ENCODE results near the gene SF1.

SF1 gene

DNA sequence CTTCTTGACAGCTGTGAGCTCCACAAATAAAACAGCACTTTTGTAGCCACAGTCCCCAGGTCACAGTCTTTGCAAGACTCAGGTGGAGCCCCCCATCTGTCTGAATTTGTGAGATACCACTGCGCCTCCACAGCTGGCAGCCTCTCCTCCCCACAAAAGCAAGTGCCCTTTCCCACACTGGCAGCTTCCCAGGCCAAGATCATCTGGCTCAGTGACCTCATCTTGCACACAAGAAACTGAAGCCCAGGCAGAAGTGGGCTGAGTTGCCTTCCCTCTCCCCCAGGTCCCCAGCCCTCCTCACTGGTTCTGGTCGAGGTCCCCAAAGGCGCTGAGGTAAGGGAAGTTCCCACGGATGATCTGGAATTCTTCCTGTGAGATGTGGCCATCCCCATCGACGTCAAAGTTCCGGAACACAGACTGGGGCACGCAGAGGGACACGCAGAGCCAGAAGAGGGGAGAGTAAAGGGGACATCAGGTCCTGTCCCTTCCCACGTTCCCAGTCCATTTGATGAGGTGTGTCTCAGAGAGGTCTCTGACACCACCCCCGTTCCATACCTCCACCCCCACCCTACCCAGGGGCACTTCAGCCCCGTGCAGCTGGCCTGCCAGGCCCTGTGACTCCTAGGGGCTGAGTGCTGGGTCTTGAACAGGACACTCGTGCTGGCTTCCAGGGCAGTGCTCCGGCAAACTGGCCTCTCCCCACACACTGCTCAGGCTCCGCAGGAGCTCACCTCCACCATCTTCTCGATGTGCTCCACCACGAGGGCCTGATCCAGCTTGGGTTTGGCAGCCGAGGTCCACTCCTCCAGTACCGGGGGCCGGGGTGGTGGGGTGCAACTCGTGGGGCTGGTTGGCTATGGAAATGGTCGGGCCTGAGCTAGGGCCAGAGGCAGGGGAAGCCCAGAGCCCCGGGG, 43.3 kb downstream of the SF1 start:
- H3K4me2 ChIP-seq (ENCODE audit: low read length, poor library complexity, severe bottlenecking) = no peak overlapping the region
- H2AK5ac ChIP-seq (ENCODE audit: low read length, severe bottlenecking) = no peak overlapping the region
- H3K4ac ChIP-seq (ENCODE audit: low read depth in 1 of 2, low read length in 2 of 2) = no peak overlapping the region
- WGBS = 82% methylated on average over 22 of the region's 23 CpGs
- H2AFZ ChIP-seq (ENCODE audit: low read depth, low read length) = no peak overlapping the region
- H3K9me3 ChIP-seq (ENCODE audit: control insufficient read depth, low read length) = no peaks in the 10 kb centered on the region
- no peak overlapping the region for H4K8ac ChIP-seq (ENCODE audit: low read length)
- peaks cover 46 to 56% of the 10 kb centered on the region in 2 experiments for H3K27me3 ChIP-seq (ENCODE audit: control insufficient read depth in 1 of 2, insufficient read depth in 1 of 2, low read length in 2 of 2)
- no peak overlapping the region for H2BK5ac ChIP-seq (ENCODE audit: low read depth, low read length, poor library complexity, severe bottlenecking)
- DNase-seq = no peak
- no peak overlapping the region for H3K23ac ChIP-seq (ENCODE audit: low read length in 2 of 2)
- H3K9ac ChIP-seq (ENCODE audit: low read length) = no peak overlapping the region
- H2BK120ac ChIP-seq (ENCODE audit: low read depth, low read length) = no peak overlapping the region
- H3K79me1 ChIP-seq (replicated peaks; ENCODE audit: low read length, poor library complexity, severe bottlenecking) = no peaks in the 10 kb centered on the region
- no peaks in the 10 kb centered on the region for H3K36me3 ChIP-seq (ENCODE audit: control insufficient read depth in 1 of 2, insufficient read depth in 2 of 2, low read depth in 1 of 2, low read length in 2 of 2)
- no peak overlapping the region for H2BK15ac ChIP-seq (ENCODE audit: low read depth, poor library complexity, severe bottlenecking)
- no peak overlapping the region for H3K18ac ChIP-seq (ENCODE audit: low read depth in 1 of 2, low read length in 2 of 2)
- peaks cover 2% of the 10 kb centered on the region for H3K4me1 ChIP-seq (ENCODE audit: control insufficient read depth, insufficient read depth, low read depth, low read length)
- H4K91ac ChIP-seq (ENCODE audit: low read length) = no peak overlapping the region
- no peak overlapping the region for H3K27ac ChIP-seq (ENCODE audit: low read length, poor library complexity, severe bottlenecking)
- no peak overlapping the region for H3K14ac ChIP-seq (ENCODE audit: low read length in 2 of 2)
- no peak overlapping the region for H3K4me3 ChIP-seq (ENCODE audit: insufficient read depth in 1 of 2, low read depth in 1 of 2, low read length in 2 of 2)
- no peak overlapping the region for H2BK12ac ChIP-seq (ENCODE audit: low read length in 2 of 2)

DNA sequence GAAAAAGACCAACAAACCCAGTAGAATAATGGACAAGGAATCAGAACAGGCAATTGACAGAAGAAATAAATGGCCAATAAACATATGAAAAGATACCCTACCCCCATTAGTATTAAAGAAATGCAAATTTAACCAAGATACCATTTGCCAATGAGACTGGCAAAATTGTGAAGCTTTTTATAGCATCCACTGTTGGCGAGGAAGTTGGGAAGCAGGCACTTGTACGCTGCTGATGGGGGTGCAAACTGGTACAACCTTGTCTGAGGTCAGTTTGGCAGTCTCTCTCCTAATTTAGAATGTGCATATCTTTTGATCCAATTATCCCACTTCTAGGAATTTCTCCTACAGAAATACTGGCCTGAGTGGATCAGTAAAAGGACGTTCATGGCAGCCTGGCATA, 46.7 kb downstream of the SF1 start:
- 88% methylated on average over 3 of the region's 3 CpGs for WGBS
- no peak overlapping the region for H4K91ac ChIP-seq (ENCODE audit: low read length)
- H2AFZ ChIP-seq (ENCODE audit: low read depth, low read length) = no peak overlapping the region
- no peak overlapping the region for H3K27ac ChIP-seq (ENCODE audit: low read length, poor library complexity, severe bottlenecking)
- no peak for DNase-seq
- no peak overlapping the region for H2BK12ac ChIP-seq (ENCODE audit: low read length in 2 of 2)
- no peak overlapping the region for H3K14ac ChIP-seq (ENCODE audit: low read length in 2 of 2)
- H3K9me3 ChIP-seq (ENCODE audit: control insufficient read depth, low read length) = no peaks in the 10 kb centered on the region
- H2BK120ac ChIP-seq (ENCODE audit: low read depth, low read length) = no peak overlapping the region
- peaks cover 2% of the 10 kb centered on the region for H3K4me1 ChIP-seq (ENCODE audit: control insufficient read depth, insufficient read depth, low read depth, low read length)
- no peak overlapping the region for H3K23ac ChIP-seq (ENCODE audit: low read length in 2 of 2)
- H3K4me3 ChIP-seq (ENCODE audit: insufficient read depth in 1 of 2, low read depth in 1 of 2, low read length in 2 of 2) = no peak overlapping the region
- no peak overlapping the region for H3K4ac ChIP-seq (ENCODE audit: low read depth in 1 of 2, low read length in 2 of 2)
- H3K18ac ChIP-seq (ENCODE audit: low read depth in 1 of 2, low read length in 2 of 2) = no peak overlapping the region
- H3K4me2 ChIP-seq (ENCODE audit: low read length, poor library complexity, severe bottlenecking) = no peak overlapping the region
- H2BK5ac ChIP-seq (ENCODE audit: low read depth, low read length, poor library complexity, severe bottlenecking) = no peak overlapping the region
- no peak overlapping the region for H4K8ac ChIP-seq (ENCODE audit: low read length)
- H3K27me3 ChIP-seq (ENCODE audit: control insufficient read depth in 1 of 2, insufficient read depth in 1 of 2, low read length in 2 of 2) = peaks cover 46 to 64% of the 10 kb centered on the region in 2 experiments
- H2AK5ac ChIP-seq (ENCODE audit: low read length, severe bottlenecking) = no peak overlapping the region
- no peak overlapping the region for H2BK15ac ChIP-seq (ENCODE audit: low read depth, poor library complexity, severe bottlenecking)
- H3K36me3 ChIP-seq (ENCODE audit: control insufficient read depth in 1 of 2, insufficient read depth in 2 of 2, low read depth in 1 of 2, low read length in 2 of 2) = no peaks in the 10 kb centered on the region
- no peak overlapping the region for H3K9ac ChIP-seq (ENCODE audit: low read length)
- H3K79me1 ChIP-seq (replicated peaks; ENCODE audit: low read length, poor library complexity, severe bottlenecking) = no peaks in the 10 kb centered on the region

DNA sequence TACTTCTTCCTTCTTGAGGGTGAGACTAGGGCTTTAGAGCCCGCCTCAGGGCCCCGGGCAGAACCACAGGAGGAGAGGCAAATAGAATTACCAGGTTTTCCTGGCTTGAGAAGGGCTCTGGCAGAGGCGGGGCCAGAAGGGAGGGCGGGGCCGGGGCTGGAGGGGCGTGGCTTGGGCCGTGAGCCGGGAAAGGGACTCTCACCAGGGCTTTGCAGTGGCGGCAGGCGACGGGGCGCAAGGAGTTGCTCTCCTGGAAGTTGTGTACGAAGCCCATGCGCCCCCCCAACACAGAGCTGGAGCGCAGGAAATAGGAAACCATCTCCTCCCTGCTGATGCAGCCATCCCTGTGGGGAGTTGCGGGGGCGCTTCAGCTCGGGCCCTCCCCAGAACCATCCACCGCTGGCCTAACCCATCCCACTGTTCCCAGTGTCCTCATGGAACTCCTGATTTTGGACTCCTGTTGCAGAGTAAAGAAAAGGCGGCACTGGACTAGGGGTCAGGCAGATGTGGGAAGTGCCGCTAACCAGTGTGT, 48.4 kb downstream of the SF1 start:
- Histone ChIP-seq H3K4me1 (ENCODE audit: control insufficient read depth, insufficient read depth, low read depth, low read length) (peaks cover 5% of the 10 kb centered on the region), H3K36me3 (ENCODE audit: control insufficient read depth in 1 of 2, insufficient read depth in 2 of 2, low read depth in 1 of 2, low read length in 2 of 2) (no peaks in the 10 kb centered on the region), H2BK15ac (ENCODE audit: low read depth, poor library complexity, severe bottlenecking) (no peak overlapping the region), H3K27me3 (ENCODE audit: control insufficient read depth in 1 of 2, insufficient read depth in 1 of 2, low read length in 2 of 2) (peaks cover 39 to 53% of the 10 kb centered on the region in 2 experiments), H3K79me1 (replicated peaks; ENCODE audit: low read length, poor library complexity, severe bottlenecking) (no peaks in the 10 kb centered on the region), H2AK5ac (ENCODE audit: low read length, severe bottlenecking) (no peak overlapping the region), H3K27ac (ENCODE audit: low read length, poor library complexity, severe bottlenecking) (no peak overlapping the region), H4K91ac (ENCODE audit: low read length) (no peak overlapping the region), H3K4ac (ENCODE audit: low read depth in 1 of 2, low read length in 2 of 2) (no peak overlapping the region), H3K4me3 (ENCODE audit: insufficient read depth in 1 of 2, low read depth in 1 of 2, low read length in 2 of 2) (no peak overlapping the region), H2BK120ac (ENCODE audit: low read depth, low read length) (no peak overlapping the region), H2AFZ (ENCODE audit: low read depth, low read length) (no peak overlapping the region), H3K4me2 (ENCODE audit: low read length, poor library complexity, severe bottlenecking) (peak overlapping the region; percentile 40), H3K9ac (ENCODE audit: low read length) (no peak overlapping the region), H3K14ac (ENCODE audit: low read length in 2 of 2) (no peak overlapping the region), H2BK12ac (ENCODE audit: low read length in 2 of 2) (no peak overlapping the region), H3K9me3 (ENCODE audit: control insufficient read depth, low read length) (no peaks in the 10 kb centered on the region), H3K18ac (ENCODE audit: low read depth in 1 of 2, low read length in 2 of 2) (no peak overlapping the region), H2BK5ac (ENCODE audit: low read depth, low read length, poor library complexity, severe bottlenecking) (no peak overlapping the region), H4K8ac (ENCODE audit: low read length) (peak overlapping the region; percentile 79), H3K23ac (ENCODE audit: low read length in 2 of 2) (no peak overlapping the region)
- DNase-seq = peak; percentile 18
- 21% methylated on average over 20 of the region's 21 CpGs for WGBS

DNA sequence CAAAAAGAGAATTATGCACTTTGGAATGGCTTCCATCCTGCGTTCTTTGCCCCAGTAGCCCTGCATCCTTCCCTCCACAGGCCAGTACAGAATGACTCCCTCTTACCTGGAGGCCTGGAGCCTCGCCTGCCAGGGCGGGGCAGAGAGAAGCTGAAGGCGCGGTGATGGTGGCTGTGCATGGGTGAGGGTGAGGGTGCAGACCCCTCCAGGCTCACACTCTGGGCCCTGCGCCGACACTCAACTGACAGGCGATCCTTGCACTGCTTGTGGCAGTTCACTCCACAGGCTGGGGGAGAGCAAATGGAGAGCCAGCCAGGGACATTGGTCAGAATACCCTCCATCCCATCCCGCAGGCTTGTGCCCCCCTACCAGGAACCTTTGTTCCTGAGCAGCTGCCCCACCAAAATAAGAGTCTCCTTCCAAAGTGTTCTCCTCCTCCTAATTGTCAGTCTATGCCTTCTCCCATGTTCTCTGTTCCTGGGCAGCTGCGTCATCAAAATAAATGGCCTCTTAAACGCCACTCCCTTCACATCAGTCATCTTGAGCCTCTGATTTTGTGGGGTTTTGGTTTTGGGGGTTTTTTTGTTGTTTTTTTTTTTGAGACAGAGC, 49.5 kb downstream of the SF1 start:
- 90% methylated on average over 9 of the region's 11 CpGs for WGBS
- no peak overlapping the region for H2AK5ac ChIP-seq (ENCODE audit: low read length, severe bottlenecking)
- no peak overlapping the region for H2AFZ ChIP-seq (ENCODE audit: low read depth, low read length)
- H3K9me3 ChIP-seq (ENCODE audit: control insufficient read depth, low read length) = no peaks in the 10 kb centered on the region
- H2BK12ac ChIP-seq (ENCODE audit: low read length in 2 of 2) = no peak overlapping the region
- no peak overlapping the region for H3K18ac ChIP-seq (ENCODE audit: low read depth in 1 of 2, low read length in 2 of 2)
- peaks cover 4% of the 10 kb centered on the region for H3K4me1 ChIP-seq (ENCODE audit: control insufficient read depth, insufficient read depth, low read depth, low read length)
- H3K4ac ChIP-seq (ENCODE audit: low read depth in 1 of 2, low read length in 2 of 2) = no peak overlapping the region
- no peak overlapping the region for H4K91ac ChIP-seq (ENCODE audit: low read length)
- no peak overlapping the region for H3K23ac ChIP-seq (ENCODE audit: low read length in 2 of 2)
- no peak overlapping the region for H3K9ac ChIP-seq (ENCODE audit: low read length)
- peaks cover 46 to 57% of the 10 kb centered on the region in 2 experiments for H3K27me3 ChIP-seq (ENCODE audit: control insufficient read depth in 1 of 2, insufficient read depth in 1 of 2, low read length in 2 of 2)
- no peak for DNase-seq
- no peaks in the 10 kb centered on the region for H3K79me1 ChIP-seq (replicated peaks; ENCODE audit: low read length, poor library complexity, severe bottlenecking)
- no peak overlapping the region for H2BK120ac ChIP-seq (ENCODE audit: low read depth, low read length)
- no peaks in the 10 kb centered on the region for H3K36me3 ChIP-seq (ENCODE audit: control insufficient read depth in 1 of 2, insufficient read depth in 2 of 2, low read depth in 1 of 2, low read length in 2 of 2)
- no peak overlapping the region for H3K4me2 ChIP-seq (ENCODE audit: low read length, poor library complexity, severe bottlenecking)
- H3K14ac ChIP-seq (ENCODE audit: low read length in 2 of 2) = no peak overlapping the region
- no peak overlapping the region for H2BK15ac ChIP-seq (ENCODE audit: low read depth, poor library complexity, severe bottlenecking)
- H3K4me3 ChIP-seq (ENCODE audit: insufficient read depth in 1 of 2, low read depth in 1 of 2, low read length in 2 of 2) = no peak overlapping the region
- no peak overlapping the region for H2BK5ac ChIP-seq (ENCODE audit: low read depth, low read length, poor library complexity, severe bottlenecking)
- no peak overlapping the region for H3K27ac ChIP-seq (ENCODE audit: low read length, poor library complexity, severe bottlenecking)
- no peak overlapping the region for H4K8ac ChIP-seq (ENCODE audit: low read length)

Measured in mesenchymal stem cell (in vitro differentiated cells and primary cell).